Endothelial cell (in vitro differentiated cells): Measurements from ENCODE around the gene CAMKK2. TPM values are rescaled to one million over a fixed set of nuclear protein-coding genes. Genes with fewer than 3 reads are reported as not detected.
"Not testable (repeated sequence)": the region's sequence is repeated elsewhere in the genome, so short reads cannot be mapped to it uniquely, and the experiment has no call there.

ENCODE experiments used
- DNase-seq: peaks from one replicate; pipeline ENCODE4 v3.0.0; 2021; ENCODE audit warnings: low spot score
- H3K27ac Mint-ChIP-seq: one replicate; pipeline ENCODE4 v1.8.0; 2021; ENCODE audit warnings: mixed read lengths, inconsistent platforms; ENCODE audit not compliant: unreplicated experiment
- H3K27me3 Mint-ChIP-seq: one replicate; pipeline ENCODE4 v1.8.0; 2021; ENCODE audit warnings: mild to moderate bottlenecking, moderate library complexity, mixed read lengths, inconsistent platforms; ENCODE audit not compliant: unreplicated experiment
- H3K36me3 Mint-ChIP-seq: one replicate; pipeline ENCODE4 v1.8.0; 2021; ENCODE audit warnings: mild to moderate bottlenecking, low read depth, mixed read lengths, inconsistent platforms; ENCODE audit not compliant: unreplicated experiment
- H3K4me1 Mint-ChIP-seq: one replicate; pipeline ENCODE4 v1.8.0; 2021; ENCODE audit warnings: mild to moderate bottlenecking, mixed read lengths, inconsistent platforms; ENCODE audit not compliant: unreplicated experiment
- H3K4me3 Mint-ChIP-seq: one replicate; pipeline ENCODE4 v1.8.0; 2021; ENCODE audit warnings: mild to moderate bottlenecking, mixed read lengths, inconsistent platforms; ENCODE audit not compliant: unreplicated experiment
- H3K9me3 Mint-ChIP-seq: one replicate; pipeline ENCODE4 v1.8.0; 2021; ENCODE audit warnings: mixed read lengths, inconsistent platforms; ENCODE audit not compliant: unreplicated experiment
- CTCF ChIP-seq: fragments of 200-600 bp; sonication (generic); IDR thresholded peaks from one replicate; pipeline ENCODE4 v1.5.0; 2021; ENCODE audit warnings: antibody characterized with exemption; ENCODE audit not compliant: unreplicated experiment
- total RNA-seq: library from RNA; stranded (reverse); fragmentation: NEBNext Ultra II Directional; extraction: Animal tissue kit (Norgen Biotek cat#: 25700); gene quantifications from one replicate; pipeline ENCODE4 v1.2.1, GENCODE V29; 2021; ENCODE audit not compliant: unreplicated experiment

Gene CAMKK2
- total RNA-seq, 1 donor from 2014 or later = 44.5 TPM

DNA sequence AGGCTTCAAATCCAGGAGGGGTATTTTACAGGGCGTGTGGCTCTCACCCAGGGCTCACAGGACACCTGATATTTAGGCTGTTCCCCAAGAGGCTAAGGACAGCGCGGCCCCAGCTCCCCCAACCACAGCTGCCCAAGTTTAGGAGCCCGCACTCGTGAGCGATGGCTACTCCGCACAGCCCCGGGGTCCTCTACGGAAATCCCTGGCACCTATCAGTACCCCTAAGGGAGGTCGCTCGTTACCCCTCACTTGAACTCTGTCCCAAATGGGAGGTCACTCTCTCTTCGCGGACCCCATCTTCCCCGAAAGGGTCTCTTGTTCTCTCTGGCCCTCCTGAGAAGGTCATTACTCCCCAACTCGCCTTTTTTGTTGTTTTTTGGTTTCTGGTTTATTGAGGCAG lies 87.3 kb downstream of the CAMKK2 start:
- H3K27ac Mint-ChIP-seq = no peak overlapping the region
- peaks cover 6% of the 10 kb centered on the region for H3K4me1 Mint-ChIP-seq
- H3K36me3 Mint-ChIP-seq = no peaks in the 10 kb centered on the region
- DNase-seq = no peak
- H3K4me3 Mint-ChIP-seq = peak overlapping the region; percentile 71
- H3K27me3 Mint-ChIP-seq = peaks cover 5% of the 10 kb centered on the region
- no peak for TF ChIP-seq CTCF
- H3K9me3 Mint-ChIP-seq = peaks cover 4% of the 10 kb centered on the region

- not testable (repeated sequence) for H3K27ac Mint-ChIP-seq, H3K36me3 Mint-ChIP-seq, DNase-seq, H3K4me1 Mint-ChIP-seq, H3K9me3 Mint-ChIP-seq, H3K4me3 Mint-ChIP-seq, H3K27me3 Mint-ChIP-seq
Measured at GRCh38 chr12:121208571-121208970, 87.9 kb downstream of the CAMKK2 start.

GRCh38 chr12:121205491-121205890 lies 91.0 kb downstream of the CAMKK2 start:
- Mint-ChIP-seq H3K4me3 (no peak overlapping the region), H3K9me3 (no peaks in the 10 kb centered on the region), H3K36me3 (no peaks in the 10 kb centered on the region), H3K27ac (no peak overlapping the region), H3K27me3 (peaks cover 2% of the 10 kb centered on the region), H3K4me1 (peaks cover 5% of the 10 kb centered on the region)
- no peak for TF ChIP-seq CTCF
- no peak for DNase-seq

DNA sequence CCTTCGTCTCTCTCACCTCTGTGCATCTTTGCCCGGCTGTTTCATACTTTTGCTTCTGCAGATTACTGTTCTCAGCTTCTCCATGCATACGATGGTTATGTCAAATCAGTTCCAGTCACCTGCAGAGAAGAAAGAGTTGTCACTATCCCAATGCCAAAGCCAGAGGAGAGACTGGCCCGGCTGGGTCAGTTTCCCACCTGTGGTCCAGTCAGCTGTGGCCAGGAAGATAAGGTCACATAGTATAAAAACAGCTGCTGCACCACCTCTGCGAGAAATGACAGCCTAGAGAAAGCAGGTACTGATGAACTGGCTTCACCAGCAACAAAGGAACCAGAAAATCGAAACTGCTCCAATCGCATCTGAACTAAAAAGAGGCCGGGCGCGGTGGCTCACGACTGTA lies 93.0 kb downstream of the CAMKK2 start:
- H3K9me3 Mint-ChIP-seq = no peaks in the 10 kb centered on the region
- H3K27me3 Mint-ChIP-seq = no peaks in the 10 kb centered on the region

GRCh38 chr12:121202407-121203355 lies 93.8 kb downstream of the CAMKK2 start:
- Mint-ChIP-seq H3K4me1 (peaks cover 5% of the 10 kb centered on the region), H3K4me3 (no peak overlapping the region), H3K27me3 (no peaks in the 10 kb centered on the region), H3K27ac (no peak overlapping the region), H3K36me3 (no peaks in the 10 kb centered on the region), H3K9me3 (no peaks in the 10 kb centered on the region)
- DNase-seq = no peak
- TF ChIP-seq CTCF = no peak

More for the DNA sequence above, 93.0 kb downstream of the CAMKK2 start:
- H3K36me3 Mint-ChIP-seq = no peaks in the 10 kb centered on the region
- TF ChIP-seq CTCF = no peak
- peaks cover 5% of the 10 kb centered on the region for H3K4me1 Mint-ChIP-seq
- H3K4me3 Mint-ChIP-seq = no peak overlapping the region
- DNase-seq = no peak
- H3K27ac Mint-ChIP-seq = no peak overlapping the region

- H3K4me3 Mint-ChIP-seq, DNase-seq, H3K36me3 Mint-ChIP-seq: not testable (repeated sequence)
Measured at GRCh38 chr12:121201140-121201539, 95.4 kb downstream of the CAMKK2 start.

More at GRCh38 chr12:121201140-121201539, 95.4 kb downstream of the CAMKK2 start:
- not testable (repeated sequence) for H3K9me3 Mint-ChIP-seq, H3K27ac Mint-ChIP-seq, H3K27me3 Mint-ChIP-seq, H3K4me1 Mint-ChIP-seq
